IPS-11a (cell line): ENCODE results near the gene IQSEC1.

Experiments used
- H3K4me3 ChIP-seq: one replicate; pipeline ENCODE4 v1.5.1; 2013; ENCODE audit warnings: low read depth, low read length, control low read depth

Gene IQSEC1

DNA sequence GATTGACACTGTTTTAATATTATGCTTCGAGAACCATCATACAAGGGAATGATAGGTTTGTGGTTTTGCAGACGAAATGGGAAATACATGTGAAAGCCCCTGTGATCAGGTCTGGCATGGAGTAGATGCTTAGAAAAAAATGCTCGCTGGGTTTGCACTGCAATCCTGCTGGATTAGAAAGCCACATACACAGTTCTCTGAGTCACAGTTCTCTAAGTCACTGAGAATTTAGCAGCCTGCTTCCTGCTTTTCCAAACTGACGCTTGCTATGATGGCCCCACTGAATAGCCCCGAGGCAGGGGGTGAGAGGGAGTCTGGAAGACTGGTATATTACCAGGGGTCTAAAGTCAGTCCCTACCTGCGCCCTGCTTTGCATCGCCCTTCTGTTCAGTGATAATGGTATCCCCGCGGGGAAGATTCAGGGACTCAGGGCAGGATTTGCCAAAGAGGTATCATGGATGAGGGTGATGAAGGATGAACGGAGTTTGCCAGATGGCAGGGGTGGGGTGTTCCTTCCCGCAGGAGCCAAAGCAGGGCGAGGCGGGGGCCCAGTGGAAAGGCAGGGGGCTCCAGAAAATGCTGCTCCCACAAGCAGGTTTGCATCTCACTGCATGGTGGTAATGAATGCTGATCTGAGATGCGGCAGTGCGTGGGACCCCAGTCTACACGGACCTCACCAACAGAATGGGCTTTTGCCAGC, 82.3 kb downstream of the IQSEC1 start:
- H3K4me3 ChIP-seq = no peak overlapping the region

DNA sequence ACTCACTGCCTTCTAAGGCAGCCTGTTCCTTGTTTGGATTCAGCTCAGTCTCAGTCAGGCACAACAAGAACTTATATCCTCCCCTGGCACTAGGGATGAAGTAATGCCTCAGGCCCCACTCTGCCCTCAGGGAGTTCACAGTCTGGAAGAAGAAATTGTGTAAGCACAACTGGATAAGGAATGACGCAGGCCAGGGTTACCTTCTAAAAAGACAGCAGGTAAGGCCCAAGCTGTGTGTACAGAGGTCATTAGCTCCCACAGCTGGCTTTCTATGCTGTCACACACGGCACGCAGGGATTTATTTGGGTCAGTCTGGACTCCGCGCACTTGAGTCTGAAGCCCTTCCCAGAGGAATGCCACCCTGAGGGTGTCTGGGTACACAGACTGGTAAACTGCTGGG, 82.9 kb downstream of the IQSEC1 start:
- no peak overlapping the region for H3K4me3 ChIP-seq

GRCh38 chr3:12988728-12989454, 84.3 kb downstream of the IQSEC1 start:
- no peak overlapping the region for H3K4me3 ChIP-seq

DNA sequence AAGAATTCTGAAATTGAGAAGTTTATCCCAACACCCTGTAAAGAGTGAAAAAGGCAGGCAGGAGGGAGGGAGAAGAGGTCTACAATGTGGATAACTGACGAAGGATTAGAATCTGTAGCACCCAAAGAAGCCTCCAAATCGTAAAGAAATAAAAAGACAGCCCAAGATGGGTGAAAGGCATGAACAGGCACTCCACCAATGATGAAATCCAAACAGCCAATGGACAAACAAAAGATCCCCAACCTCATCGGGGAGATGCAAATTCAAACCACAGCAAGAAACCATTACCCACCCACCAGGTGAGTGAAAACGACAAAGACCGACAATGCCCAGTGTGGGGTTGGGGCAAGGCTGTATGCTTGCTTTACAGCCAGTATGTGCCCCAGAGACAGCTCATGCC, 85.6 kb downstream of the IQSEC1 start:
- H3K4me3 ChIP-seq = no peak overlapping the region

DNA sequence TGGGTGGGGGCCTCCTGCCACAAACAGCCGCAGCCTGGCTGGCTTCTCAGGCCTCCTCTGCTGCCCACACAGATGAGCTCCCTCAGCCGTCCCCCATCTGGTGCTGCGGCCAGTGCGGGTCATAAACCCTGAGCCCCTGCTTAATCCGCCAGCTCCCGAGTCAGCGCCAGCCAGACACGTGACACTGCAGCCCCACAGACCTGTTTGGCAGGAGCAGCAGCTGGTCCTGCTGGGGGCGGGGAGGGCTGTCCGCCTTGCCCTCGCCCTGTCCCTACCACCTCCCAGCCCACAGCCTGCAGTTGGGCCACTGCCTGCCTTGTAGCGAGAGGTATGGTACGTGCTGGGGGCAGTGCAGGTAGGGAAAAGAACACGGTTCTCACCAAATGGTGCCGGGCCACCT, 86.2 kb downstream of the IQSEC1 start:
- H3K4me3 ChIP-seq = no peak overlapping the region

DNA sequence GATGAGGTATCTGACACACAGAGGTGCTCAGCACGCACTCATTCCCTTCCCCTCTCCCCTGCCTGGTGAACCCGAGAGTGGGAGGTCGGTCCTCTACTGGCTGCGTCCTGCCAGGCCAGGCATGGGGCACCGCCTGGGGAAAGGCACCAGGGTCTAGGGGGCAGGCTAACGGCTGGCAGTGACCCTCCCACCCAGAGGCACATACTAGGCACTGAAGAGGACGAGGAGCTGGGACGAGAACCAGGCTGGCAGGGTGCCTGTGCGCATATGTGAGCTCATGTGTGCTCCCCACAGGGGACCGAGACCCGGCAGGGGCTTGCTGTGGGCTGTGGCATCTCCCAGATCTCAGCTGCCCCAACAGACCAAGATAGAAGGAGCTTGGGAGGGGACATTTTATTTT, 86.7 kb downstream of the IQSEC1 start:
- H3K4me3 ChIP-seq = no peak overlapping the region

- no peak overlapping the region for H3K4me3 ChIP-seq
Observed at GRCh38 chr3:12986031-12986430, 87.2 kb downstream of the IQSEC1 start.

- H3K4me3 ChIP-seq = no peak overlapping the region
Observed at GRCh38 chr3:12985148-12985547, 88.1 kb downstream of the IQSEC1 start.

DNA sequence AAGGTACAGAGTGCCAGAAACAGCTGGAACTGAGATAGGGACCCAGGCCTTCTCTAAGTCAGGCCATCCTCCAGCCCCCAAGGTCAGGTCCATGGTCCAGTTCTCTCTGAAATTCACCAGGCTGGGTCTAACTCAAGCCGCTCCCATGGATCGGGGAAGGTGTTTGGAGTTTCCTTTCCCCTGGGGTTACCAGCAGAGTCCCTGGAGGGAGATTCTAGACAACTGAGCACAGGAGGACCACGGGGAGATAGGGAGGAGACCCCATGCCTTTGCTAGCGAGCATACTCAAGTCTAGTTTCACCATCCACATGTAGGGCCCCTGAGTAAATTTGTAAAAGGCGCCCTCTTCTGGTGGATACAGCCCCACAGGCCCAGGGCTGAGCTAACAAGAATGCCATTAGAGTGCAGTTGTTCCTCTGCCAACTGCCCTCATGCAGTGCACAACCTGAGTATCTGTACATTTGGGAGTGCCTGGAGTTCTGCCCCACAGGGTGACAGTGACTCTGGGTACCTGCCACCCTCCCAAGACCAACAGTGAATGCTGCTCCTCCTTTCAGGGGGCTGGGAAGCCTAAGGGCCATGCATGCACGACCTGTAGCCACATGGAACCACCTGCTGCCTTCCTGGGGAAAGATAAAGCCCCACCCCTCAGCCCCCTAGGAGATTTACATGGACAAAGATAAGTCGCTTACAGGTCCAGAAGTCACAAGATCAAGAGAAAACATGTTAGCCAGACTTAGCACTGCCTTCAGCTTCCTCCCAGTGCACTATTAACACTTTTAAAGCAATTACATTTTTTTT, 89.0 kb downstream of the IQSEC1 start:
- H3K4me3 ChIP-seq = no peak overlapping the region

GRCh38 chr3:12983319-12983718, 89.9 kb downstream of the IQSEC1 start:
- H3K4me3 ChIP-seq = no peak overlapping the region

DNA sequence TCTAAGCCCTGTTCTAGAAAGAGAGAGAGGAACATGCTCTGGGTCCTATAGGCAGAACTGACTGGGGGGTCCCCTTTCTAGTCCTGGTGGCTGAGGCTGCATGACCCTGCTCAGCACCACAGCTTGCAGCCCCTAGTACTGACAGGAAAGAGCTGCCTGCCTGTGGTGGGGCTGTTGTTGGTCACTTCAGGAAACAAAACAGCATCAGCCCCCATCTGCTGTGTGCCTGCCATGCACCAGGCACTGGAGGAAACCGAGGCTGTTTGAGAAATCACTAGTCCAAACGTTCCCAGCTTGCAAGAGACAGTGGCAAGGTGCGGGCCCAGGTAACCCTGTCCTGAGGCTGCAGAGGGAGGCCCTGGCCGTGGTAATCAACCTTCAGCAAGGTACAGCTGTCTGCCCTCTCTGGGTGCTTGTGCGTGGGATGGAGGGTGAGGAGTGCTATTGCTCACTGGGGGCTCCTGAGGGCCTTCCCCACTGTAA, 90.6 kb downstream of the IQSEC1 start:
- H3K4me3 ChIP-seq = no peak overlapping the region

GRCh38 chr3:12981306-12982275, 91.6 kb downstream of the IQSEC1 start:
- H3K4me3 ChIP-seq = no peak overlapping the region

- H3K4me3 ChIP-seq = no peak overlapping the region
Observed at GRCh38 chr3:12980596-12981290, 92.5 kb downstream of the IQSEC1 start.

- H3K4me3 ChIP-seq = no peak overlapping the region
Observed at GRCh38 chr3:12979947-12980487, 93.2 kb downstream of the IQSEC1 start.

GRCh38 chr3:12979151-12979946, 93.9 kb downstream of the IQSEC1 start:
- no peak overlapping the region for H3K4me3 ChIP-seq

DNA sequence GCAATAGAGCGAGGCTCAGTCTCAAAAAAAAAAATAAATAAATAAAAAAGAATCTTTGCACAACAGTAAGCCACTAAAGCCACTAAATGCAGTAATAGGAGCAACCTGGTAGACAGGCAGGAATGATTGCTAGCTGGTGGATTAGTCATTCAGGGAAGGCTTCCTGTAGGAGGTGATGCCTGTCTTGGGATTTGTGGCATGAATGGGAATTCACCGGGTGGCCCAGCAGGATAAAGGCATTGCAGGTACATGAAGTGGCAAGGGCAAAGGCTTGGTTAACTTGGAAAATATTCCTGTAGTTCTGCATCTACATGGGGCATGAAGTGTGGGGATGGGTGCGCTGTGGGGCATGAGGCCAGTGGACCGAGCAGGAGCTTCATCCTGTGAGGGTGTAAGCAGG, 94.5 kb downstream of the IQSEC1 start:
- H3K4me3 ChIP-seq = no peak overlapping the region

DNA sequence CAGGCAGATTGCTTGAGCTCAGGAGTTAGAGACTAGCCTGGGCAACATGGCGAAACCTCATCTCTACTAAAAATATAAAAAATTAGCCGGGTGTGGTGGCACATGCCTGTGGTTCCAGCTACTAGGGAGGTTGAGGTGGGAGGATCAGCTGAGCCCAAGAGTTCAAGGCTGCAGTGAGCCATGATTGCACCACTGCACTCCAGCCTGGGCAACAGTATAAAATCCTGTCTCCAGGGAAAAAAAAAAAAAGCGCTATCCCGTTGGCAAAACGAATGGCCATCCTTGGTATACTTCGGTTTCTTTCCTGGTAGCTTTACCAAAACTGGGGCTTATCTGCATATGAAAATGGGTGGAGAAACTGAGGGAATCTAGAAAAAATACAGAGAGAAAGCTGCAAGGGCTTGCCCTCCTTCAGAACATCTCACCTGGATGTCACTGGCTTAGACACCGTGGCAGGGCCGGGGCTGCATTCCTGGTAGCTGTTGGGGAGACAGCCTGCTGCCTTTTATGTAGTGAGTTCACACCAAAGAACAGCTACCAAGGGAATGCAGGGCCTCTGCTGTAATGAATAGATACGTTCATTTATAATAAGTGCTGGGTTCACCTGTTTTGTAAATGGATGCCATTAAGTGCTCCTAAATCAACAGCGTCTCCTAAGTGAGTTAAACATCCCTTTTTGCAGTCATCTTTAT, 96.0 kb downstream of the IQSEC1 start:
- no peak overlapping the region for H3K4me3 ChIP-seq
